ENCODE results near the gene GALNT6. TPM values are rescaled to one million over a fixed set of nuclear protein-coding genes. Genes with fewer than 3 reads are reported as not detected.

The GALNT6 gene
- total RNA-seq, 1 donor from 2014 or later = 0.60 TPM

DNA sequence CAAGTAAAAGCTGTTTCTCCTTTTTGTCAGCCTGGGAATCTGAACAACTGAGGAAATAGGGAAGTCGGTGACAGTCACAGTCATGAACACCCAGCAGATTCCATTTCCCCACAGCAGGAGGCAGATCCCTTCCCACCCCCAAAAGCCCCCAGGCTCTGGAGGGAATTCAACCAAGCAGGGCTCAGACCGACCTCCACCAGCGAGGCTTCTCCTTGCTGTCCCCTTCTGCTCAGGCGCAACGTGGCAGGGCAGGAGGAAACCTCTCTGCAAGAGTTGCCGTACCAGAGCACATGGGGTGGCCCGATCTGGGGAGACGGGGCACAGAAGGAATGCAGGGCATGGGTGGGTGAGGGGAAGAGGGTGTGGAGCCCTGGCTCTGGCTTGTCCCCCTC lies 319 bp downstream of the GALNT6 start:
- Histone ChIP-seq H3K27me3 (ENCODE audit: low read depth) (peaks cover 51% of the 10 kb centered on the region), H3K4me3 (peak overlapping the region; percentile 70), H3K36me3 (no peaks in the 10 kb centered on the region), H3K27ac (replicated peaks) (peak overlapping the region; percentile 9), H3K4me1 (peaks cover 32% of the 10 kb centered on the region), H3K9me3 (replicated peaks) (no peaks in the 10 kb centered on the region)
- intact Hi-C loops (cut with micrococcal nuclease) = no loop called here
- TF ChIP-seq, protein P1, sequence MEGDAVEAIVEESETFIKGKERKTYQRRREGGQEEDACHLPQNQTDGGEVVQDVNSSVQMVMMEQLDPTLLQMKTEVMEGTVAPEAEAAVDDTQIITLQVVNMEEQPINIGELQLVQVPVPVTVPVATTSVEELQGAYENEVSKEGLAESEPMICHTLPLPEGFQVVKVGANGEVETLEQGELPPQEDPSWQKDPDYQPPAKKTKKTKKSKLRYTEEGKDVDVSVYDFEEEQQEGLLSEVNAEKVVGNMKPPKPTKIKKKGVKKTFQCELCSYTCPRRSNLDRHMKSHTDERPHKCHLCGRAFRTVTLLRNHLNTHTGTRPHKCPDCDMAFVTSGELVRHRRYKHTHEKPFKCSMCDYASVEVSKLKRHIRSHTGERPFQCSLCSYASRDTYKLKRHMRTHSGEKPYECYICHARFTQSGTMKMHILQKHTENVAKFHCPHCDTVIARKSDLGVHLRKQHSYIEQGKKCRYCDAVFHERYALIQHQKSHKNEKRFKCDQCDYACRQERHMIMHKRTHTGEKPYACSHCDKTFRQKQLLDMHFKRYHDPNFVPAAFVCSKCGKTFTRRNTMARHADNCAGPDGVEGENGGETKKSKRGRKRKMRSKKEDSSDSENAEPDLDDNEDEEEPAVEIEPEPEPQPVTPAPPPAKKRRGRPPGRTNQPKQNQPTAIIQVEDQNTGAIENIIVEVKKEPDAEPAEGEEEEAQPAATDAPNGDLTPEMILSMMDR (IDR thresholded peaks at IDR 0.05; ENCODE audit: borderline replicate concordance) = no peak
- DNase-seq = no peak

DNA sequence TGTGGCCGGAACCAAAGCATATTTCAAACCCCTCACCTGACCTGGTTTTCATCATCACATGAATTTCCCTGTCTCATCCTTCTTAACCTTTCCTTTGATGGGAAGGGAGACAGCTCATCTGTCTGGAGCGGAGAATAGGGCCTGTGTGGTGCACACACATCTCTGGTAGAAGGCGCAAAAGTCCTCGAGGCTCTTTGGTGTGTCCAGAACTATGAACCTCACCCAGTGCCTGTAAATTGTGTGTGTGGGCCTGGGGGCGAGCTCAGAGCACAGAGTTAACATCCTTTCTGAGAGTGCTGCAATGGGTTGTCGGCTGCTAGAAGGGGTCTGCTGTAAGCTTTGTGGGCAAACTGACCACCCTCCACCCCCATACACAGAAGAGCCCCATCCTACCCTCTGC lies 749 bp downstream of the GALNT6 start:
- DNase-seq = no peak
- Histone ChIP-seq H3K36me3 (no peaks in the 10 kb centered on the region), H3K27me3 (ENCODE audit: low read depth) (peaks cover 51% of the 10 kb centered on the region), H3K4me3 (peak overlapping the region; percentile 70), H3K4me1 (peaks cover 32% of the 10 kb centered on the region), H3K27ac (replicated peaks) (no peak overlapping the region), H3K9me3 (replicated peaks) (no peaks in the 10 kb centered on the region)
- TF ChIP-seq, protein P1 (IDR thresholded peaks at IDR 0.05; ENCODE audit: borderline replicate concordance) = no peak
- intact Hi-C loops (cut with micrococcal nuclease) = no loop called here

DNA sequence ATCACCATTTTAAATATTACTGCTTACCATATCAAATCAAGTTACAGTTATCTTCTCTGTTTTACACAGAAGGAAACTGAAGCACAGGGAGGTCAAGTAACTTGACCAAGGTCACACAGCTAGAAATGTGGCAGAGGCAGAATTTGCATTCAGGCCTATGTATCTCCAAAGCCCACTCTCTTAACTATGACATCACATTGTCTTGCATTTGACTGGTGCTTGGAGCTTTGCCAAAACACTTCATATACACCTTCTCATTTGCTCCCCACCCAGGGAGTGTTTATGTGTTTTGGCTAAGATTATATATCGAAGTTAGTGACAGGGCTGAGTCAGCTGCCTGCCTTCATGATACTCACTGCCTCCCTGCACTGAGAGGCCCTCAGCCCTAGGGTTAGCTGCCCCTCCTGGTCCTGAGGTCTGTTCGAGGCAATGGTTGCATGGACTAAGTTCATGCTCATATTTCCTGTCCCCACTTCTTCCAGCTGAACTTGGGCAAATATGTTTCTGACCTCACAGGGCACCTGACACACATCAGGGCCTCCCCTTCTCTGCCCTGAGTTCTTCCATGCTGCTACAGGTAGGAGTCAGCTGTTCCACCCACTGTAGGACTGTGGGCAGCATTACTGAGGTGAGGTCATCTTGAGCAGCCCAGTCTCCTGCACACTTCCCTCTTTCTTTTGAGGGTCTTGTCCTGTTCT lies 1.8 kb downstream of the GALNT6 start:
- Histone ChIP-seq H3K4me3 (no peak overlapping the region), H3K27ac (replicated peaks) (no peak overlapping the region), H3K36me3 (no peaks in the 10 kb centered on the region), H3K9me3 (replicated peaks) (no peaks in the 10 kb centered on the region), H3K27me3 (ENCODE audit: low read depth) (peaks cover 41% of the 10 kb centered on the region), H3K4me1 (peaks cover 25% of the 10 kb centered on the region)
- no peak for DNase-seq
- TF ChIP-seq, protein P1 (IDR thresholded peaks at IDR 0.05; ENCODE audit: borderline replicate concordance) = no peak
- intact Hi-C loops (cut with micrococcal nuclease) = no loop called here

DNA sequence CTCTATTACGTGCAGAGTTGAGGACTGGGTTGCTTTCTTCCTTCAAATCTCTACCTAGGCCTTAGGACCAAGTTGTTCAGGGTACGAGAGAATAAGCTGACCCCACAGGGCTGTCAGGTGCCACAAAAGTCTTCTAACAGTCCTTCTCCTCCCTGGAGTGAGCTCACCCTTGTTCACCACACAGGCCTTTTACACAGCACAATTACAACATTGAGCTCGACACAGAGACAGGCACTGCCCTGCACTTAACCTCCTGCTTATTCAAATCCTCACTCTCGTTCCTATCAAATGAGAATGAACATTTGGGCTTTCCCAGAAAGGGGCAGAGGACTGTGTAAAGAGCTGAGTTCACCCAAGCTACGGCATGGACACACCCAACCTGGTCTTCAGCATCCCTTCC lies 2.4 kb downstream of the GALNT6 start:
- peaks cover 35% of the 10 kb centered on the region for H3K27me3 ChIP-seq (ENCODE audit: low read depth)
- no peak for DNase-seq
- TF ChIP-seq, protein P1 (IDR thresholded peaks at IDR 0.05; ENCODE audit: borderline replicate concordance) = no peak
- H3K27ac ChIP-seq (replicated peaks) = no peak overlapping the region
- H3K36me3 ChIP-seq = no peaks in the 10 kb centered on the region
- H3K4me3 ChIP-seq = no peak overlapping the region
- peaks cover 23% of the 10 kb centered on the region for H3K4me1 ChIP-seq
- intact Hi-C loops (cut with micrococcal nuclease) = no loop called here
- H3K9me3 ChIP-seq (replicated peaks) = no peaks in the 10 kb centered on the region

DNA sequence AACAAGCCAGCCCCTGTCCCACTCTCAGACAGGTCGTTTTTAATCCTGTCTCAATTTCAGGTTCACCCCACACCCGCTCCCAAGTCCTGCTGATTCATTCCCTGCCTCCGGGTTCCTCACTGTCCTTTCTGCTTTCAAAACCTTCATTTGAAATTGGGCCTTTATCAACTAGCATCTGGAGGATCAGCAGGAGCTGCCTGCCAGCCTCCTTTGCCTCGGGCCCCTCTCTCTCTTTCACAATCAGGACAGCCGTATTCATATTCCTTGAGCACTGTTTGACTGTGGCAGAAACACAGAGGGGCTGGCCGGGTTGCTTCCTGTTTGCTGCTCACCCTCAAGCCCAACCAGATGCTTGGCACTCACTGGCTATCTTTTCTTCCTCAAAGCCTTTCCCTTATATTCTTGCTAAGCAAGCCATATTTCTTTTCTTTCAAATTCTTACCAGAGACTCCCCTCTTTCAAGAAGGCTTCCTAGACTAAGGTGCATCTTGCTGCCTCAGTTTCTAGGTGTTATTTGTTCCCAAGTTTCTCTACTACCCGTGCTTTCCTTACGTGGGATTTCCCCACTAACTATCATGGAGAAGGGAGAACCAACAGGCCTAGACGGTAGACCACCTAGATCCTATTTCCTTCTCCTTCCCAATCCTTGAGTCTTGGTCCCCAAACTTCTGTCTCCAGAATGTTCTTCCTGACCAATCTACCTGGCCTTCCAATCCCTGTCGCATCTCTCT lies 3.0 kb downstream of the GALNT6 start:
- no peaks in the 10 kb centered on the region for H3K36me3 ChIP-seq
- no peak overlapping the region for H3K4me3 ChIP-seq
- H3K4me1 ChIP-seq = peaks cover 17% of the 10 kb centered on the region
- no peak overlapping the region for H3K27ac ChIP-seq (replicated peaks)
- intact Hi-C loops (cut with micrococcal nuclease) = no loop called here
- H3K27me3 ChIP-seq (ENCODE audit: low read depth) = peaks cover 29% of the 10 kb centered on the region
- no peak for DNase-seq
- TF ChIP-seq, protein P1 (IDR thresholded peaks at IDR 0.05; ENCODE audit: borderline replicate concordance) = no peak
- no peaks in the 10 kb centered on the region for H3K9me3 ChIP-seq (replicated peaks)

Data from left ventricle myocardium inferior (tissue), 1 donor.